Liver (tissue), 9 donors: ENCODE results near the gene FREM3. TPM values are rescaled to one million over a fixed set of nuclear protein-coding genes. Genes with fewer than 3 reads are reported as not detected.

Source experiments
- DNase-seq: peaks from one replicate; pipeline ENCODE4 v3.0.0-alpha.2; 2017; ENCODE audit warnings: low spot score
- H3K27ac ChIP-seq, 2 donors: one replicate each; pipeline ENCODE4 v1.7.0; 2013; ENCODE audit warnings: inconsistent platforms in 2 of 2, low read length in 2 of 2, control low read depth in 1 of 2, low read depth in 1 of 2, mild to moderate bottlenecking in 1 of 2
- H3K27me3 ChIP-seq, 4 donors: one replicate each; pipeline versions ENCODE4 v1.6.1 to v1.7.0; 2013; ENCODE audit warnings: low read length in 3 of 4, inconsistent platforms in 1 of 4, mild to moderate bottlenecking in 1 of 4, moderate library complexity in 1 of 4; ENCODE audit not compliant: control insufficient read depth in 4 of 4, insufficient read depth in 4 of 4
- H3K36me3 ChIP-seq, 4 donors: one replicate each; pipeline versions ENCODE4 v1.6.1 to v1.7.0; 2013; ENCODE audit warnings: low read length in 3 of 4, mild to moderate bottlenecking in 3 of 4, low read depth in 1 of 4, moderate library complexity in 1 of 4; ENCODE audit not compliant: control insufficient read depth in 4 of 4, insufficient read depth in 3 of 4
- H3K4me1 ChIP-seq, 4 donors: one replicate each; pipeline versions ENCODE4 v1.6.1 to v1.7.0; 2013; ENCODE audit warnings: low read length in 3 of 4, mild to moderate bottlenecking in 3 of 4, moderate library complexity in 1 of 4; ENCODE audit not compliant: control insufficient read depth in 4 of 4, insufficient read depth in 4 of 4
- H3K4me3 ChIP-seq, 3 donors: one replicate each; pipeline versions ENCODE4 v1.6.1 to v1.7.0; 2013; ENCODE audit warnings: low read length in 3 of 3, control low read depth in 1 of 3, low read depth in 1 of 3, mild to moderate bottlenecking in 1 of 3
- H3K9ac ChIP-seq, 2 donors: one replicate each; pipeline ENCODE4 v1.7.0; 2013; ENCODE audit warnings: low read length in 2 of 2, mild to moderate bottlenecking in 2 of 2, moderate library complexity in 2 of 2, control low read depth in 1 of 2, low read depth in 1 of 2
- H3K9me3 ChIP-seq, 4 donors: one replicate each; pipeline versions ENCODE4 v1.6.1 to v1.7.0; 2013; ENCODE audit warnings: low read length in 3 of 4; ENCODE audit not compliant: control insufficient read depth in 4 of 4
- ATF3 ChIP-seq: IDR thresholded peaks from 2 replicates; pipeline ENCODE4 v1.6.1; 2016; ENCODE audit warnings: antibody characterized with exemption
- FOXA1 ChIP-seq: IDR thresholded peaks from 2 replicates; pipeline ENCODE4 v1.6.1; 2016; ENCODE audit warnings: antibody characterized with exemption
- FOXA2 ChIP-seq: IDR thresholded peaks from 2 replicates; pipeline ENCODE4 v1.6.1; 2016; ENCODE audit warnings: antibody characterized with exemption
- GABPA ChIP-seq, 2 donors: IDR thresholded peaks in 1 of 2; conservative IDR thresholded peaks in 1 of 2; 2 replicates each; pipeline ENCODE4 v1.6.1; 2016; ENCODE audit warnings: antibody characterized with exemption in 2 of 2, mild to moderate bottlenecking in 1 of 2, moderate library complexity in 1 of 2
- HNF4A ChIP-seq, 2 donors: conservative IDR thresholded peaks; 2 replicates each; pipeline ENCODE4 v1.6.1; 2016; ENCODE audit warnings: antibody characterized with exemption in 2 of 2, mild to moderate bottlenecking in 2 of 2
- HNF4G ChIP-seq: IDR thresholded peaks from 2 replicates; pipeline ENCODE4 v1.6.1; 2016; ENCODE audit warnings: antibody characterized with exemption
- JUND ChIP-seq, 2 donors: IDR thresholded peaks; 2 replicates each; pipeline ENCODE4 v1.6.1; 2016; ENCODE audit warnings: antibody characterized with exemption in 2 of 2
- MAX ChIP-seq: IDR thresholded peaks from 2 replicates; pipeline ENCODE4 v1.6.1; 2016; ENCODE audit warnings: antibody characterized with exemption
- NR2F2 ChIP-seq: IDR thresholded peaks from 2 replicates; pipeline ENCODE4 v1.6.1; 2016; ENCODE audit warnings: antibody characterized with exemption
- RAD21 ChIP-seq, 2 donors: IDR thresholded peaks; 2 replicates each; pipeline ENCODE4 v1.6.1; 2016; ENCODE audit warnings: antibody characterized with exemption in 2 of 2, mild to moderate bottlenecking in 2 of 2
- RXRA ChIP-seq, 2 donors: IDR thresholded peaks; 2 replicates each; pipeline ENCODE4 v1.6.1; 2017 to 2018; ENCODE audit warnings: antibody characterized with exemption in 2 of 2, mild to moderate bottlenecking in 1 of 2
- SP1 ChIP-seq: IDR thresholded peaks from 2 replicates; pipeline ENCODE4 v1.6.1; 2018; ENCODE audit warnings: antibody characterized with exemption, mild to moderate bottlenecking
- TAF1 ChIP-seq: conservative IDR thresholded peaks from 2 replicates; pipeline ENCODE4 v1.6.1; 2016; ENCODE audit warnings: antibody characterized with exemption, mild to moderate bottlenecking
- YY1 ChIP-seq: IDR thresholded peaks from 2 replicates; pipeline ENCODE4 v1.6.1; 2016; ENCODE audit warnings: antibody characterized with exemption, mild to moderate bottlenecking
- ZBTB33 ChIP-seq: IDR thresholded peaks from 2 replicates; pipeline ENCODE4 v1.6.1; 2016; ENCODE audit warnings: antibody characterized with exemption
- WGBS: extraction: QIAGEN DNeasy Blood & Tissue Kit; methylation state at CpG from one replicate; pipeline ENCODE4 v1.1.7; 2013; 5-methylcytosine and 5-hydroxymethylcytosine counted together
- polyA plus RNA-seq, 2 donors: library from polyadenylated mRNA; stranded (reverse) in 1 of 2; unstranded in 1 of 2; fragments of 200-250 nt in 1 of 2; fragments of >200 nt in 1 of 2; fragmentation: Nextera tagmentation in 1 of 2; extraction: Ambion mirVana in 1 of 2; gene quantifications; one replicate each; pipeline versions ENCODE4 v1.2.1 to v1.2.3, GENCODE V29; 2013 to 2015
- total RNA-seq, 2 donors: library from RNA; depleted of rRNA; stranded (reverse); fragments of >200 nt; gene quantifications; one replicate each; pipeline ENCODE4 v1.2.3, GENCODE V29; 2014
- donor health status: healthy.
- donor health status: healthy.
- donor health status: healthy.
- donor health status: healthy.
- donor health status: healthy.

The FREM3 gene
- total and polyA plus RNA-seq, 4 donors, result not detected

- Histone ChIP-seq H3K36me3 (no peaks in the 10 kb centered on the region), H3K27ac (no peak overlapping the region), H3K4me1 (no peaks in the 10 kb centered on the region), H3K9me3 (no peaks in the 10 kb centered on the region), H3K9ac (no peak overlapping the region), H3K27me3 (no peaks in the 10 kb centered on the region), H3K4me3 (no peak overlapping the region)
- WGBS, result 67% methylated on average over 1 of the region's 1 CpG
- no peak for DNase-seq
- TF ChIP-seq YY1 (no peak), JUND (IDR thresholded peaks at IDR 0.05) (no peak), FOXA1 (no peak), ATF3 (no peak), FOXA2 (no peak), NR2F2 (no peak), MAX (no peak)
These were observed 45.9 kb downstream of the FREM3 start for GRCh38 chr4:143654571-143654970.

- no peak for TF ChIP-seq ZBTB33
- no peak for TF ChIP-seq JUND (IDR thresholded peaks at IDR 0.05)
- TF ChIP-seq SP1, result no peak
- TF ChIP-seq HNF4G, result no peak
- no peak for TF ChIP-seq NR2F2
- H3K4me1 ChIP-seq, result no peaks in the 10 kb centered on the region
These were observed 47.4 kb downstream of the FREM3 start for GRCh38 chr4:143653031-143653430.

GRCh38 chr4:143643399-143643798 lies 57.1 kb downstream of the FREM3 start:
- Histone ChIP-seq H3K27ac (no peak overlapping the region), H3K36me3 (no peaks in the 10 kb centered on the region), H3K27me3 (no peaks in the 10 kb centered on the region), H3K9me3 (peaks cover 0 to 2% (median 0%) of the 10 kb centered on the region in 4 donors), H3K4me1 (no peaks in the 10 kb centered on the region), H3K9ac (no peak overlapping the region), H3K4me3 (no peak overlapping the region)
- TF ChIP-seq GABPA (IDR thresholded peaks at IDR 0.05 in 1 of 2, conservative IDR thresholded peaks at IDR 0.05 in 1 of 2) (no peak), FOXA2 (no peak), MAX (no peak), TAF1 (no peak), SP1 (no peak), ATF3 (no peak), HNF4A (conservative IDR thresholded peaks at IDR 0.05) (no peak), RXRA (IDR thresholded peaks at IDR 0.05) (no peak), RAD21 (IDR thresholded peaks at IDR 0.05) (no peak), JUND (IDR thresholded peaks at IDR 0.05) (no peak), FOXA1 (no peak), ZBTB33 (no peak)
- DNase-seq, result no peak

More at GRCh38 chr4:143653031-143653430, 47.4 kb downstream of the FREM3 start:
- H3K4me3 ChIP-seq, result no peak overlapping the region
- H3K36me3 ChIP-seq, result no peaks in the 10 kb centered on the region
- WGBS, result 85% methylated on average over 3 of the region's 3 CpGs
- no peak overlapping the region for H3K9ac ChIP-seq
- DNase-seq, result no peak
- no peak overlapping the region for H3K27ac ChIP-seq
- H3K27me3 ChIP-seq, result no peaks in the 10 kb centered on the region
- H3K9me3 ChIP-seq, result no peaks in the 10 kb centered on the region
